ENCODE data around the gene ZBTB7C. TPM values are rescaled to one million over a fixed set of nuclear protein-coding genes. Genes with fewer than 3 reads are reported as not detected.

The ZBTB7C gene
- total and polyA plus RNA-seq, 9 donors = 1.5 to 26.6 (median 15.7) TPM

GRCh38 chr18:48217258-48218250, 191.6 kb downstream of the ZBTB7C start:
- peaks cover 5% of the 10 kb centered on the region for H3K4me1 ChIP-seq (ENCODE audit: insufficient read depth)
- H3K27me3 ChIP-seq = no peaks in the 10 kb centered on the region
- WGBS, 3 donors = 82 to 90% (median 85%) methylated on average over 15 of the region's 15 CpGs
- intact Hi-C loops (cut with DNase I) = no loop called here
- no peak overlapping the region for H3K27ac ChIP-seq
- H3K9me3 ChIP-seq = no peaks in the 10 kb centered on the region
- no peaks in the 10 kb centered on the region for H3K36me3 ChIP-seq
- TF ChIP-seq POLR2A (IDR thresholded peaks at IDR 0.05) = no peak
- TF ChIP-seq EP300 (IDR thresholded peaks at IDR 0.05) = no peak
- TF ChIP-seq CTCF (IDR thresholded peaks at IDR 0.05) = no peak
- no peak for DNase-seq
- no peak overlapping the region for H3K4me3 ChIP-seq

GRCh38 chr18:48216639-48217257, 192.4 kb downstream of the ZBTB7C start:
- intact Hi-C loops (cut with DNase I) = no loop called here
- no peak overlapping the region for H3K4me3 ChIP-seq
- no peaks in the 10 kb centered on the region for H3K36me3 ChIP-seq
- no peaks in the 10 kb centered on the region for H3K27me3 ChIP-seq
- no peak overlapping the region for H3K27ac ChIP-seq
- TF ChIP-seq CTCF (IDR thresholded peaks at IDR 0.05) = no peak
- TF ChIP-seq EP300 (IDR thresholded peaks at IDR 0.05) = no peak
- TF ChIP-seq POLR2A (IDR thresholded peaks at IDR 0.05) = no peak
- 84 to 88% (median 88%) methylated on average over 9 of the region's 9 CpGs for WGBS, 3 donors
- DNase-seq = no peak
- H3K4me1 ChIP-seq (ENCODE audit: insufficient read depth) = no peaks in the 10 kb centered on the region
- no peaks in the 10 kb centered on the region for H3K9me3 ChIP-seq

GRCh38 chr18:48215876-48216638, 193.1 kb downstream of the ZBTB7C start:
- no peak for DNase-seq
- intact Hi-C loops (cut with DNase I) = no loop called here
- H3K4me3 ChIP-seq = no peak overlapping the region
- H3K36me3 ChIP-seq = no peaks in the 10 kb centered on the region
- 85 to 88% (median 87%) methylated on average over 9 of the region's 9 CpGs for WGBS, 3 donors
- no peak overlapping the region for H3K27ac ChIP-seq
- TF ChIP-seq EP300 (IDR thresholded peaks at IDR 0.05) = no peak
- TF ChIP-seq CTCF (IDR thresholded peaks at IDR 0.05) = no peak
- TF ChIP-seq POLR2A (IDR thresholded peaks at IDR 0.05) = no peak
- no peaks in the 10 kb centered on the region for H3K9me3 ChIP-seq
- no peaks in the 10 kb centered on the region for H3K27me3 ChIP-seq
- no peaks in the 10 kb centered on the region for H3K4me1 ChIP-seq (ENCODE audit: insufficient read depth)

GRCh38 chr18:48213791-48214190, 195.4 kb downstream of the ZBTB7C start:
- H3K36me3 ChIP-seq = no peaks in the 10 kb centered on the region
- no peak overlapping the region for H3K27ac ChIP-seq
- no peak overlapping the region for H3K4me3 ChIP-seq
- 88 to 95% (median 92%) methylated on average over 9 of the region's 9 CpGs for WGBS, 3 donors
- H3K27me3 ChIP-seq = no peaks in the 10 kb centered on the region
- H3K4me1 ChIP-seq (ENCODE audit: insufficient read depth) = no peaks in the 10 kb centered on the region
- no peak for DNase-seq
- no peaks in the 10 kb centered on the region for H3K9me3 ChIP-seq
- TF ChIP-seq POLR2A (IDR thresholded peaks at IDR 0.05) = no peak
- TF ChIP-seq CTCF (IDR thresholded peaks at IDR 0.05) = no peak
- no peak for TF ChIP-seq EP300 (IDR thresholded peaks at IDR 0.05)
- intact Hi-C loops (cut with DNase I) = no loop called here
